Right kidney (tissue), 1 donor: ENCODE results near the gene PTGS2.
"Not testable (repeated sequence)": the region's sequence is repeated elsewhere in the genome, so short reads cannot be mapped to it uniquely, and the experiment has no call there.

Experiments
- DNase-seq: peaks from one replicate; pipeline ENCODE4 v3.0.0-alpha.2; 2016

The PTGS2 gene

GRCh38 chr1:186670297-186671135 lies 9.7 kb downstream of the PTGS2 start:
- DNase-seq: no peak

- not testable (repeated sequence) for DNase-seq
These were observed 10.4 kb downstream of the PTGS2 start for GRCh38 chr1:186669784-186670183.

- DNase-seq: not testable (repeated sequence)
These were observed 16.0 kb downstream of the PTGS2 start for GRCh38 chr1:186664217-186664616.

GRCh38 chr1:186662752-186663151 lies 17.5 kb downstream of the PTGS2 start:
- no peak for DNase-seq

GRCh38 chr1:186659890-186660341 lies 20.3 kb downstream of the PTGS2 start:
- no peak for DNase-seq

- no peak for DNase-seq
These were observed 21.2 kb downstream of the PTGS2 start for GRCh38 chr1:186658999-186659398.

GRCh38 chr1:186657481-186657880 lies 22.7 kb downstream of the PTGS2 start:
- no peak for DNase-seq

GRCh38 chr1:186655876-186656275 lies 24.3 kb downstream of the PTGS2 start:
- DNase-seq: no peak

- no peak for DNase-seq
These were observed 25.5 kb downstream of the PTGS2 start for GRCh38 chr1:186654741-186655140.

- DNase-seq: no peak
These were observed 26.9 kb downstream of the PTGS2 start for GRCh38 chr1:186653312-186653711.

- no peak for DNase-seq
These were observed 31.6 kb downstream of the PTGS2 start for GRCh38 chr1:186648613-186649012.

GRCh38 chr1:186647985-186648384 lies 32.2 kb downstream of the PTGS2 start:
- DNase-seq: not testable (repeated sequence)

- DNase-seq: no peak
These were observed 36.6 kb downstream of the PTGS2 start for GRCh38 chr1:186643614-186644013.

- not testable (repeated sequence) for DNase-seq
These were observed 42.7 kb downstream of the PTGS2 start for GRCh38 chr1:186637567-186637966.

GRCh38 chr1:186636786-186637185 lies 43.4 kb downstream of the PTGS2 start:
- DNase-seq: no peak

GRCh38 chr1:186634511-186634910 lies 45.7 kb downstream of the PTGS2 start:
- no peak for DNase-seq

GRCh38 chr1:186633116-186633515 lies 47.1 kb downstream of the PTGS2 start:
- DNase-seq: no peak

- DNase-seq: no peak
These were observed 50.9 kb downstream of the PTGS2 start for GRCh38 chr1:186629341-186629740.

- DNase-seq: no peak
These were observed 51.3 kb downstream of the PTGS2 start for GRCh38 chr1:186628910-186629309.

GRCh38 chr1:186627019-186627418 lies 53.2 kb downstream of the PTGS2 start:
- no peak for DNase-seq

- DNase-seq: no peak
These were observed 53.8 kb downstream of the PTGS2 start for GRCh38 chr1:186626356-186626932.

GRCh38 chr1:186623551-186623950 lies 56.7 kb downstream of the PTGS2 start:
- no peak for DNase-seq
